K562 (cell line): ENCODE results near the gene LRCH1. TPM values are rescaled to one million over a fixed set of nuclear protein-coding genes. Genes with fewer than 3 reads are reported as not detected.

Source experiments
- ATAC-seq: fragments of 200-7000 bp; cut with Tn5 transposase; 3 replicates; pipeline ENCODE4 v1.9.1; 2020; ENCODE audit warnings: moderate library complexity
- BruUV-seq: library from RNA; stranded (reverse); fragments of 400-500 nt; replicated peaks from 2 replicates; lab custom pipeline; 2021; lab: Mats Ljungman, UMichigan
- CTCF ChIA-PET: fragments of 300-600 bp; formaldehyde crosslinking; extraction: SDS; loops from one replicate; lab custom pipeline; 2021; ENCODE audit warnings: low intra/inter-chr PET ratio; lab: Yijun Ruan, JAX
- POLR2A ChIA-PET: fragments of 300-600, 350-650 bp; sonication (Branson Sonifier 250); formaldehyde crosslinking; extraction: SDS; loops from one replicate; lab custom pipeline; 2021; ENCODE audit warnings: antibody characterized with exemption, inconsistent platforms; lab: Yijun Ruan, JAX
- DNase-seq, 4 experiments: peaks; one replicate each; pipeline versions ENCODE4 v3.0.0 to v3.0.0-alpha.2; 2011 to 2018; ENCODE audit warnings: low spot score in 3 of 4, mixed read lengths in 3 of 4; ENCODE audit errors: extremely low read depth in 1 of 4
- FAIRE-seq: peaks from 2 replicates; lab custom pipeline; 2011; peaks lifted over from hg19 to GRCh38; lab: Jason Lieb, UNC
- H2AFZ ChIP-seq: 2 replicates; pipeline ENCODE4 v1.6.0; 2011; ENCODE audit warnings: low read depth, low read length, control low read depth, inconsistent platforms
- H3K27ac ChIP-seq: fragments of 200-600 bp; 3 replicates; pipeline ENCODE4 v1.8.0; 2011; ENCODE audit warnings: low read depth, mild to moderate bottlenecking, control low read depth, inconsistent platforms, low read length, moderate library complexity, mixed read lengths; ENCODE audit errors: extremely low read depth
- H3K27me3 ChIP-seq, 2 experiments: fragments of 300-600 bp in 1 of 2; 2 replicates in 1 of 2; 3 replicates in 1 of 2; pipeline versions ENCODE4 v1.6.0 to v1.8.0; 2011; ENCODE audit warnings: inconsistent platforms in 2 of 2, low read length in 2 of 2, mild to moderate bottlenecking in 1 of 2, mixed read lengths in 1 of 2, moderate library complexity in 1 of 2; ENCODE audit not compliant: control insufficient read depth in 2 of 2, insufficient read depth in 2 of 2
- H3K36me3 ChIP-seq: fragments of 300-600 bp; 3 replicates; pipeline ENCODE4 v1.8.0; 2011; ENCODE audit warnings: mild to moderate bottlenecking, low read length, inconsistent platforms; ENCODE audit not compliant: control insufficient read depth, insufficient read depth
- H3K4me1 ChIP-seq, 2 experiments: fragments of 200-600 bp in 1 of 2; replicated peaks in 1 of 2; 2 replicates in 1 of 2; 3 replicates in 1 of 2; pipeline versions ENCODE4 v1.5.1 to v1.8.0; 2011; ENCODE audit warnings: inconsistent platforms in 2 of 2, low read length in 2 of 2, mild to moderate bottlenecking in 1 of 2, mixed read lengths in 1 of 2, moderate library complexity in 1 of 2; ENCODE audit not compliant: control insufficient read depth in 2 of 2, insufficient read depth in 2 of 2
- H3K4me2 ChIP-seq: 2 replicates; pipeline ENCODE4 v1.6.1; 2011; ENCODE audit warnings: low read length, control low read depth, inconsistent platforms, mixed read lengths; ENCODE audit not compliant: insufficient read depth
- H3K4me3 ChIP-seq: fragments of 200-600 bp; sonication (generic), shearing (Covaris generic); 2 replicates; pipeline ENCODE4 v1.5.1; 2016; ENCODE audit warnings: control low read depth, inconsistent platforms
- H3K79me2 ChIP-seq: fragments of 200-600 bp; 3 replicates; pipeline ENCODE4 v1.8.0; 2011; ENCODE audit warnings: low read length, inconsistent platforms; ENCODE audit not compliant: control insufficient read depth, insufficient read depth
- H3K9ac ChIP-seq, 2 experiments: 2 replicates each; pipeline versions ENCODE4 v1.6.0 to v1.6.1; 2011; ENCODE audit warnings: low read depth in 2 of 2, low read length in 2 of 2, control low read depth in 1 of 2, inconsistent platforms in 1 of 2, mild to moderate bottlenecking in 1 of 2, mixed read lengths in 1 of 2; ENCODE audit not compliant: insufficient read depth in 1 of 2
- H3K9me1 ChIP-seq: one replicate; pipeline ENCODE4 v1.6.0; 2011; ENCODE audit warnings: inconsistent platforms, mild to moderate bottlenecking, low read length, moderate library complexity; ENCODE audit not compliant: control insufficient read depth, insufficient read depth
- H3K9me3 ChIP-seq: replicated peaks from 2 replicates; pipeline ENCODE4 v1.5.1; 2011; ENCODE audit warnings: low read depth, low read length, inconsistent platforms; ENCODE audit not compliant: control insufficient read depth, insufficient read depth
- H4K20me1 ChIP-seq: replicated peaks from 2 replicates; pipeline ENCODE4 v1.6.1; 2011; ENCODE audit warnings: low read length, inconsistent platforms, mixed read lengths; ENCODE audit not compliant: control insufficient read depth, insufficient read depth
- CEBPG ChIP-seq, 3 experiments: fragments of 200-800 bp in 1 of 3; sonication (Bioruptor generic) in 1 of 3; sonication (generic) in 1 of 3; formaldehyde crosslinking in 1 of 3; IDR thresholded peaks in 2 of 3; conservative IDR thresholded peaks in 1 of 3; 2 replicates each; pipeline versions ENCODE4 v1.6.1 to v1.8.0; 2016 to 2022; ENCODE audit warnings: missing compliant biosample characterization in 2 of 3, missing genetic modification characterization in 2 of 3, mild to moderate bottlenecking in 1 of 3, missing genetic modification reagents in 1 of 3
- GABPB1 ChIP-seq: sonication (generic); formaldehyde crosslinking; IDR thresholded peaks from 2 replicates; pipeline ENCODE4 v1.8.0; 2022; ENCODE audit warnings: mild to moderate bottlenecking, missing genetic modification reagents
- KLF6 ChIP-seq: fragments of 250-450 bp; sonication (Bioruptor Pico); IDR thresholded peaks from 2 replicates; pipeline ENCODE4 v1.4.0; 2020; ENCODE audit warnings: mild to moderate bottlenecking, moderate library complexity, borderline replicate concordance
- PHF20 ChIP-seq: fragments of 450-650 bp; IDR thresholded peaks from 2 replicates; pipeline ENCODE4 v1.6.1; 2018; ENCODE audit not compliant: partially characterized antibody
- THRAP3 ChIP-seq: fragments of 450-650 bp; IDR thresholded peaks from 2 replicates; pipeline ENCODE4 v1.6.1; 2016; ENCODE audit warnings: mild to moderate bottlenecking, inconsistent platforms, borderline replicate concordance
- ZNF140 ChIP-seq: fragments of 250-450 bp; sonication (Bioruptor Pico); IDR thresholded peaks from 2 replicates; pipeline ENCODE4 v1.8.0; 2021; ENCODE audit warnings: moderate library complexity, mild to moderate bottlenecking, inconsistent platforms
- WGBS: fragments of 100-300 bp; shearing (Covaris generic); methylation state at CpG from one replicate; pipeline ENCODE4 v1.1.6; 2016; ENCODE audit warnings: low coverage, mixed read lengths; ENCODE audit not compliant: insufficient coverage; ENCODE audit errors: missing lambda C conversion rate; 5-methylcytosine and 5-hydroxymethylcytosine counted together
- in situ Hi-C: fragments of 300-500 bp; cut with MboI; formaldehyde crosslinking; loops from 4 replicates; pipeline ENCODE4 v1.15.0; 2018; ENCODE audit warnings: inconsistent platforms, mixed read lengths
- intact Hi-C: fragments of 100-400 bp; cut with micrococcal nuclease; formaldehyde crosslinking; loops from 2 replicates; pipeline ENCODE4 v1.14.2; 2022
- polyA plus RNA-seq, 8 experiments: library from polyadenylated mRNA; depleted of rRNA in 4 of 8; stranded (reverse) in 5 of 8; unstranded in 3 of 8; fragments of >200 nt; fragmentation: Nextera tagmentation in 2 of 8; fragmentation: Illumina TruSeq in 1 of 8; extraction: Ambion mirVana in 2 of 8; extraction: Trizol in 1 of 8; gene quantifications; 2 replicates each; pipeline versions ENCODE4 v1.2.1 to v1.2.3, GENCODE V29; 2011 to 2014; ENCODE audit warnings: inconsistent platforms in 1 of 8, missing spikeins in 1 of 8
- total RNA-seq, 7 experiments: library from RNA; depleted of rRNA in 6 of 7; stranded (reverse); fragments of >200 nt in 6 of 7; fragmentation: Illumina TruSeq in 2 of 7; extraction: Trizol in 2 of 7; gene quantifications; 2 replicates each; pipeline versions ENCODE4 v1.2.1 to v1.2.3, GENCODE V29; 2011 to 2021; ENCODE audit warnings: low replicate concordance in 1 of 7
- TF ChIP-seq, protein P1 (sequence below): sonication (generic); formaldehyde crosslinking; IDR thresholded peaks from 2 replicates; pipeline ENCODE4 v1.8.0; 2023; ENCODE audit warnings: mild to moderate bottlenecking, missing genetic modification reagents

The LRCH1 gene
- total and polyA plus RNA-seq, 9 of the 15 experiments (the other 6 are each of a cell fraction or from before 2014, with no cell fraction given): 1.1 to 6.8 (median 3.7) TPM

DNA sequence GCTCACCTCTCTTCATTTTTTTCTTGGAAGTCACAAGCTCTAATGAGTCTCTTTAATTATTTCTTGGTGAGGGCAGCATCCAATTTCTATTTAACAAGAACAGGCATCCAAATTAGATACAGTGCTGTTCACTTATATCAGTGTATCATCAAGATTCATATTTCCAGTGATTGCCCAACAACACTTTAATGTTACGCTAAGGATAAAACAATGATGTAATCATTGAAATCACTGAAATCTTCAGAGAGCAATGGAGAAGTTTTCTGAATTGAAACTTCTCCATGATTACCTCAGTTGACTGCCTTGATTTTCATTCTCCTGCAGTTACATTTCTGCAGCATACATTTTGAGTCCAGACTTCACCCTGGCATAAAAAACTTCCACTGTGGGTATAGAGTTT, 17.1 kb upstream of the LRCH1 start:
- WGBS: 50% methylated on average over 1 of the region's 1 CpG
- ChIA-PET POLR2A (no interaction called here), CTCF (no interaction called here)
- ATAC-seq (no peak), FAIRE-seq (no peak), DNase-seq (no peak)
- H3K79me2 ChIP-seq: no peaks in the 10 kb centered on the region
- no peak overlapping the region for H3K9ac ChIP-seq
- H3K4me3 ChIP-seq: no peak overlapping the region
- H3K9me1 ChIP-seq: no peaks in the 10 kb centered on the region
- no peaks in the 10 kb centered on the region for H3K27me3 ChIP-seq
- H3K9me3 ChIP-seq: no peaks in the 10 kb centered on the region
- H3K27ac ChIP-seq: no peak overlapping the region
- H3K4me1 ChIP-seq: peaks cover 0 to 2% of the 10 kb centered on the region in 2 experiments; a peak in 3 of 5 replicates
- no peaks in the 10 kb centered on the region for H3K36me3 ChIP-seq
- H4K20me1 ChIP-seq: no peaks in the 10 kb centered on the region
- in situ Hi-C loops (no loop called here), intact Hi-C loops (no loop called here)
- no TSS peak for BruUV-seq
- H3K4me2 ChIP-seq: no peak overlapping the region
- TF ChIP-seq KLF6 (no peak), THRAP3 (no peak), CEBPG (CRISPR knock-in tag; IDR thresholded peaks at IDR 0.05) (no peak), CEBPG (tag; conservative IDR thresholded peaks at IDR 0.05 in 1 of 2, IDR thresholded peaks at IDR 0.05 in 1 of 2) (peak; percentile 34 to 44; a peak in 3 of 4 replicates), PHF20 (no peak), GABPB1 (CRISPR knock-in tag) (no peak), ZNF140 (CRISPR knock-in tag) (no peak)
- TF ChIP-seq, protein P1, sequence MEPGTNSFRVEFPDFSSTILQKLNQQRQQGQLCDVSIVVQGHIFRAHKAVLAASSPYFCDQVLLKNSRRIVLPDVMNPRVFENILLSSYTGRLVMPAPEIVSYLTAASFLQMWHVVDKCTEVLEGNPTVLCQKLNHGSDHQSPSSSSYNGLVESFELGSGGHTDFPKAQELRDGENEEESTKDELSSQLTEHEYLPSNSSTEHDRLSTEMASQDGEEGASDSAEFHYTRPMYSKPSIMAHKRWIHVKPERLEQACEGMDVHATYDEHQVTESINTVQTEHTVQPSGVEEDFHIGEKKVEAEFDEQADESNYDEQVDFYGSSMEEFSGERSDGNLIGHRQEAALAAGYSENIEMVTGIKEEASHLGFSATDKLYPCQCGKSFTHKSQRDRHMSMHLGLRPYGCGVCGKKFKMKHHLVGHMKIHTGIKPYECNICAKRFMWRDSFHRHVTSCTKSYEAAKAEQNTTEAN (CRISPR knock-in tag): no peak
- H2AFZ ChIP-seq: no peak overlapping the region
